Measurements from ENCODE around the gene CES5A. TPM values are rescaled to one million over a fixed set of nuclear protein-coding genes. Genes with fewer than 3 reads are reported as not detected.
"Not testable (repeated sequence)": the region's sequence is repeated elsewhere in the genome, so short reads cannot be mapped to it uniquely, and the experiment has no call there.

The CES5A gene
- total RNA-seq, 1 donor = not detected

DNA sequence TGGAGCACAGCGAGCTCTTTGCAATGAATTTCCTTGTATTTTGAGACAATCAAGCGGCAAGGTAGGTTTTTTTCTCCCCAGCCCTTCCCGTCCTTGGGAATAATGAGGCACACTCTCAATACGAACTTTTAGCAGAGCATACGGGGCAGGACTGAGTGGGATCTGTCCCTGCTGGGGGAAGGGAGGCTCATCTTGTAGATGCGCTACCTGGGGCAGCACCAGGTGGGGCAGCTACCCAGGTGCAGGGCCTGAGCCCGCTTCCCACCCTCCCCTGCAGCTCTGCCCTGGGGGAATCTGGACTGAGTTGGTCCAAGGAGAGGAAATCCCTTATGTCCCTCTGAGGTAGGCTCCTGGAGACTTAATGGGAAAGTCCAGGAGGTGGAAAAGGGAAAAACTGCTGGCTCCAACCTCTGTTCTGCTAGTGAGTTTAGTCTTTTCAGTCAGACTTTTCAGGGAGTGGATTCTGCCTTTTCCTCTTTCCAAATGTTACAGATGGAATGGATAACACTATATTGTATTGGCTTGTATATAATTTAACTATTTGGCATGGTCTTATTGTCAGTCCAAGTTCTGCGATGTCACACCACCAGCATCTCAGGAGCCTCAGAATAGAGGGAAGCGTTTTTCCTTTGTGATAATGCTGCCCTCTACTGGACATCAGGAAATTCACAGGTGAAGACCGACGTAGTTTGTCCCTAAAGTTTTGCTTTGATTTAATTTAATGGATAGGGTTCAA is 32.6 kb downstream of the CES5A start:
- H3K4me3 ChIP-seq (ENCODE audit: low read depth, low read length) = no peak overlapping the region
- DNase-seq (ENCODE audit: low read depth) = peak; percentile 47
- TF ChIP-seq, protein P1, sequence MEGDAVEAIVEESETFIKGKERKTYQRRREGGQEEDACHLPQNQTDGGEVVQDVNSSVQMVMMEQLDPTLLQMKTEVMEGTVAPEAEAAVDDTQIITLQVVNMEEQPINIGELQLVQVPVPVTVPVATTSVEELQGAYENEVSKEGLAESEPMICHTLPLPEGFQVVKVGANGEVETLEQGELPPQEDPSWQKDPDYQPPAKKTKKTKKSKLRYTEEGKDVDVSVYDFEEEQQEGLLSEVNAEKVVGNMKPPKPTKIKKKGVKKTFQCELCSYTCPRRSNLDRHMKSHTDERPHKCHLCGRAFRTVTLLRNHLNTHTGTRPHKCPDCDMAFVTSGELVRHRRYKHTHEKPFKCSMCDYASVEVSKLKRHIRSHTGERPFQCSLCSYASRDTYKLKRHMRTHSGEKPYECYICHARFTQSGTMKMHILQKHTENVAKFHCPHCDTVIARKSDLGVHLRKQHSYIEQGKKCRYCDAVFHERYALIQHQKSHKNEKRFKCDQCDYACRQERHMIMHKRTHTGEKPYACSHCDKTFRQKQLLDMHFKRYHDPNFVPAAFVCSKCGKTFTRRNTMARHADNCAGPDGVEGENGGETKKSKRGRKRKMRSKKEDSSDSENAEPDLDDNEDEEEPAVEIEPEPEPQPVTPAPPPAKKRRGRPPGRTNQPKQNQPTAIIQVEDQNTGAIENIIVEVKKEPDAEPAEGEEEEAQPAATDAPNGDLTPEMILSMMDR (IDR thresholded peaks at IDR 0.05; ENCODE audit: insufficient read depth, low read depth, low read length) = peak; percentile 72

DNA sequence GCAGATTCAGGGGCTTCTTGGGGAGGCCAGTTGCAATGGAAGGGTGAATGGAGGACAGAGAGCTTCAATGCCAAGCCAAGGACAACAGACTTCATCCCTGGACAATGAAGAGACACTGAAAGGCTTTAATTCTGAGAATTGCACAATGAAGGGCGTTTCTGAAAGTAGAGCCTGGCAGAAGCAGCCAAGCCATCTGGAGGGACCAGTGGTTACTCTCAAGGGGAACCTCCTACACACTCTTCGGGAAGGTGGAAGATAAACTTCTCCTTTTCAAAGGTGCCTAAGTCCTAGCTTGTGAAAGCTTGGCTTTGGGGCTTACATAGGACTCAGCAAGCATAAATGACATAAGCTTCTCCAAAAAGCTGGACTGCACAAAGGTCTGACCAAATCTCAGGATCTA is 36.1 kb downstream of the CES5A start:
- no peak overlapping the region for H3K4me3 ChIP-seq (ENCODE audit: low read depth, low read length)
- no peak for DNase-seq (ENCODE audit: low read depth)
- TF ChIP-seq, protein P1 (IDR thresholded peaks at IDR 0.05; ENCODE audit: insufficient read depth, low read depth, low read length) = no peak

DNA sequence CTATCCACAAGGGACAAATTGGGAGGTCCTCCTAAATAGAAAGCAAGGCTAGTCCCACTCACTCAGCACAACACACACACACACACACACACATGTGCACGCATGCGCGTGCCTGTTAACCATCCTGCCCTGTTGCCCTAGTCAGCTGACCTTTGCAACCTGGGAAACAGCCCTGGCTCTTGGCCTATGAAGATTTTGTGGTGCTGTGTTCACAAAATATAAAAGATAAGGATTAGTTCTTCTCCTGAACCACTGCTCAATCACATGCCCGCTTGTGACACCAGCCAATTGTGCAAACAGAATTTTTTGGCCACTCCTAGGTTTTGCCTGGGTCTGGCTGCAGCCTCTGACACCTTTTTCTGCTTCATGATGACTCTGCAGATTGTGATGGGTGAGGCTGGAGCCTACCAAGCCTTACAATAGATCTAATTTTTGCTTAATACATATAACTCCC is 39.0 kb downstream of the CES5A start:
- no peak for DNase-seq (ENCODE audit: low read depth)
- TF ChIP-seq, protein P1 (IDR thresholded peaks at IDR 0.05; ENCODE audit: insufficient read depth, low read depth, low read length) = no peak
- H3K4me3 ChIP-seq (ENCODE audit: low read depth, low read length) = no peak overlapping the region

DNA sequence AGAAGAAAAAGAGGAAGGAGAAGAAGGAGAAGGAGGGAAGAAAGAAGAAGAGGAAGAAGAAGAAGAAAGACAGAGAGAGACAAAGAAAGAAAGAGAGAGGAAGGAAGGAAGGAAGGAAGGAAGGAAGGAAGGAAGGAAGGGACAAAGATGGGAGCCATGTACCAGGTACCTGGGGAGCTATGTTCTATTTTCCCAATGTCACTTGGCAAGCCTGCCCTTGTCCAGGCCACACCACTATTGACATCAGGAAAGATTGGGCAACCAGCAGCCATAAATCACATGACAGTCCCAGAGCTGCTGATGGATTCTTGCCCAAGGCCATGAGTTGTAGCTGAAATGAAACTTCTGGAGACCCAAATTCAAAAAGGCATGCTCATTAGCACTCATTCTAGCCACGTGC is 39.6 kb downstream of the CES5A start:
- H3K4me3 ChIP-seq (ENCODE audit: low read depth, low read length) = no peak overlapping the region
- DNase-seq (ENCODE audit: low read depth) = no peak
- TF ChIP-seq, protein P1 (IDR thresholded peaks at IDR 0.05; ENCODE audit: insufficient read depth, low read depth, low read length) = no peak

DNA sequence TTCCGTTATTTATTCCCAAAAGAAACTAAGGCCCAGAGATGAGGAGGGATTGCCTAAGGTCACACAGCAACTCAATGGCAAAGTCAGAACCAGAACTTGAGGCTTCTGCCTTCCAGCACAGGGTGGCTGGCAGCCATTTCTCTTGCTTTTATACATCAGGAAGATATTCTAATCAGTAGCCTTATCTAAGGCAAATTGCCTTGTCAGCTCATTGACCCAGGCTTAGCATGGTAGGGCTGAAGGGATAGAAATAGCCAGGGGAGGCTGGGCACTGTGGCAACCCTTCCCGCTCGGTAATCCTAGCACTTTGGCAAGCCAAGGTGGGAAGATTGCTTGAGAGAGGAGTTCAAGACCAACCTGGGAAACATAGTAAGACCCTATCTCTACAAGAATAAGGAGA is 40.0 kb downstream of the CES5A start:
- H3K4me3 ChIP-seq (ENCODE audit: low read depth, low read length); DNase-seq (ENCODE audit: low read depth): not testable (repeated sequence)

DNA sequence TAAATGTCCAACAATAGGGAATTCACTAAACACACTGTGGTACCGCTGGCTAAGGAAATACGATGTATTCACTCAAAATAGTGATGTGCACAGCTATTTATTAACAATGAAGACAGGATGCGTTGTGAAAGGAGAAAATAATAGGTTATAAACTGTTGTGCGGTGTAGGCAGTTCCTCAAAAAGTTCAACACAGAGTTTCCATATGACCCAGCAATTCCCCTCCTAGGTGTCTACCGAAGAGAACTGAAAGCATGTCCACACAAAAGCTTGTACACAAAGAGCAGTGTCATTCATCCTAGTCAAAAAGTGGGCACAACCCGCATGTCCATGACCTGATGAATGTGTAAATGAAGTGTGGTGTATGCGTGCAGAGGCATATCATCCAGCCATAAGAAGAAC is 41.1 kb downstream of the CES5A start:
- H3K4me3 ChIP-seq (ENCODE audit: low read depth, low read length) = no peak overlapping the region
- no peak for DNase-seq (ENCODE audit: low read depth)
- TF ChIP-seq, protein P1 (IDR thresholded peaks at IDR 0.05; ENCODE audit: insufficient read depth, low read depth, low read length) = no peak

DNA sequence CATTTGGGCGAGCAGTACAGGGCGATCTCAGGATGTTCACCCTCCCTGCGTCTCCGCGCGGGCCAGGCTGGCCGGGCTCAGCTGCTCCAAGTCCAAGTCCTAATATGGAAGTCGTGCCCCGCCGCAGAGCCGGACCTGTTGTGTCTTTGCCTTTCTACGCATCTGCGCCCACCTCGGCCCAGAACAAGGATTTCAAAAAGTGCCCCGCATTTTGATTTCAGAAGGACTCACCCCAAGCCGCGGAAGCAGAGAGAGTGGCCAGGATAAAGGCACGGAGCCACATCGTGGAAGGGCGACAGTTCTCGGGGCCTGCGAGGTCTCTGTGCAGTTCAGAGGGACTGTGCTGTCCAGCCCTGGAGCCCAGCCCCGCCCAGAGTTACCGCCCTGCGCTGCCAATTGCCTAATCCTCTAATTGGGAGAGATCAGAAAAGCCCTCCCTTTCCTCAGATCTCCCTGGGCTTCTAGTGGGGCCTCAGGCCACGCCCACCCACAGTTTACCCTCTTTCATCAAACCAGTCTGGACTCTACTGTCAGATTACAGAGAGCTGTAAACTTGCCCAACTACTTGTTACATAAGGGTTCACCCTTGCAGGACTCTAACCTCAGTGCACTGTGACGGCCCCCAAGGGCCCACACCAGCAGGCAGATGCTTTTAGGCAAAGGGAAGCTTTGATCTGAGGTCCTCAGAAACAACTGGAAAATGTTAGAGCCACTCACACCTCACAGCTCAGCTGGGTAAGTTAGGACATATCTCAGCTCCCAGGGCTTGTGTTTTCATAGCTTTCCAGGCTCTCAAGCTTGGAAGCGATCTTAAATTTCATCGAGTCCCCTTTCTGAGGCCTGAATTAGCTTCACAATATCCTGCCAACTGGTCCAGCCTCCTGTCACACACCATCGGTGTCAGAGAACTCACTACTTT is 42.1 kb downstream of the CES5A start, which contains the start of gene CES1:
TSS of gene CES1 (minus strand) at position 324 of the 919 bp plus-strand sequence. CDS start at position 283, 41 bp downstream.
- no peak within 1 kb of the TSS for H3K4me3 ChIP-seq (ENCODE audit: low read depth, low read length)
- TF ChIP-seq, protein P1 (IDR thresholded peaks at IDR 0.05; ENCODE audit: insufficient read depth, low read depth, low read length) = no peak
- DNase-seq (ENCODE audit: low read depth) = no peak
